Spinal cord (tissue), 10 donors: ENCODE measurements around the gene TRIM61. TPM values are rescaled to one million over a fixed set of nuclear protein-coding genes. Genes with fewer than 3 reads are reported as not detected.
A peak's percentile ranks its signal among the peaks of the same experiment; 100 is the strongest.
"Not testable (repeated sequence)": the region's sequence is repeated elsewhere in the genome, so short reads cannot be mapped to it uniquely, and the experiment has no call there.

Source experiments
- DNase-seq, 6 donors: peaks; one replicate each; pipeline versions ENCODE4 v3.0.0 to v3.0.0-alpha.2; 2013 to 2015; ENCODE audit warnings: low spot score in 6 of 6, low read depth in 4 of 6
- H3K27ac ChIP-seq: one replicate; pipeline ENCODE4 v1.5.1; 2013; ENCODE audit warnings: low read depth, low read length, control low read depth
- H3K27me3 ChIP-seq: one replicate; pipeline ENCODE4 v1.6.1; 2013; ENCODE audit warnings: low read length; ENCODE audit not compliant: control insufficient read depth, insufficient read depth
- H3K36me3 ChIP-seq: one replicate; pipeline ENCODE4 v1.6.1; 2013; ENCODE audit warnings: low read length; ENCODE audit not compliant: control insufficient read depth, insufficient read depth
- H3K4me1 ChIP-seq: one replicate; pipeline ENCODE4 v1.6.1; 2013; ENCODE audit warnings: low read length; ENCODE audit not compliant: control insufficient read depth, insufficient read depth
- H3K4me3 ChIP-seq: one replicate; pipeline ENCODE4 v1.5.1; 2013; ENCODE audit warnings: low read depth, low read length, control low read depth
- H3K9me3 ChIP-seq: one replicate; pipeline ENCODE4 v1.6.1; 2013; ENCODE audit warnings: low read length; ENCODE audit not compliant: control insufficient read depth, insufficient read depth
- WGBS: methylation state at CpG from one replicate; pipeline ENCODE4 v1.1.5; 2013; ENCODE audit warnings: missing lambda C conversion rate; ENCODE audit not compliant: insufficient coverage; 5-methylcytosine and 5-hydroxymethylcytosine counted together
- polyA plus RNA-seq, 2 donors: library from polyadenylated mRNA; unstranded; fragments of 120-200 nt; gene quantifications; one replicate each; pipeline ENCODE4 v1.2.1, GENCODE V29; 2013; ENCODE audit not compliant: insufficient read length in 2 of 2
- total RNA-seq, 2 donors: library from RNA; depleted of rRNA in 1 of 2; stranded (reverse); fragments of 120-200 nt in 1 of 2; fragments of >200 nt in 1 of 2; gene quantifications; one replicate each; pipeline versions ENCODE4 v1.2.3 to v1.2.4, GENCODE V29; 2013 to 2014
- donor health status: healthy.

TRIM61 gene
- total and polyA plus RNA-seq, 4 donors: 3.0 to 3.9 (median 3.4) TPM

- DNase-seq: no peak
- Histone ChIP-seq H3K27ac (no peak overlapping the region), H3K9me3 (no peaks in the 10 kb centered on the region), H3K4me3 (no peak overlapping the region), H3K27me3 (no peaks in the 10 kb centered on the region), H3K4me1 (no peaks in the 10 kb centered on the region), H3K36me3 (no peaks in the 10 kb centered on the region)
- WGBS: 74% methylated on average over 5 of the region's 5 CpGs
These were observed 29.4 kb upstream of the TRIM61 start for GRCh38 chr4:165006886-165007285.

- Histone ChIP-seq H3K4me1 (no peaks in the 10 kb centered on the region), H3K36me3 (no peaks in the 10 kb centered on the region), H3K4me3 (no peak overlapping the region), H3K9me3 (no peaks in the 10 kb centered on the region), H3K27me3 (no peaks in the 10 kb centered on the region), H3K27ac (no peak overlapping the region)
- DNase-seq: no peak
- WGBS: 88% methylated on average over 9 of the region's 9 CpGs
These were observed 29.0 kb upstream of the TRIM61 start for GRCh38 chr4:165006456-165006855.

- Histone ChIP-seq H3K36me3 (no peaks in the 10 kb centered on the region), H3K27ac (no peak overlapping the region), H3K9me3 (no peaks in the 10 kb centered on the region), H3K4me3 (no peak overlapping the region), H3K4me1 (no peaks in the 10 kb centered on the region), H3K27me3 (no peaks in the 10 kb centered on the region)
- DNase-seq: peak in 1 of 6 donors; percentile 30
- WGBS: 90% methylated on average over 4 of the region's 6 CpGs
These were observed 28.0 kb upstream of the TRIM61 start for GRCh38 chr4:165005352-165005925.

GRCh38 chr4:165001957-165002356 lies 24.5 kb upstream of the TRIM61 start:
- not testable (repeated sequence) for H3K36me3 ChIP-seq, DNase-seq, H3K27me3 ChIP-seq, H3K9me3 ChIP-seq, H3K27ac ChIP-seq, H3K4me3 ChIP-seq, H3K4me1 ChIP-seq
- no CpG with 5 or more reads among the region's 4 CpGs for WGBS

GRCh38 chr4:164998526-164999080 lies 21.1 kb upstream of the TRIM61 start:
- not testable (repeated sequence) for H3K27me3 ChIP-seq, H3K4me1 ChIP-seq, H3K27ac ChIP-seq, H3K9me3 ChIP-seq, H3K36me3 ChIP-seq, H3K4me3 ChIP-seq
- 40% methylated on average over 1 of the region's 2 CpGs for WGBS
- DNase-seq: peak in 2 of 6 donors; percentile 29 to 70

- Histone ChIP-seq H3K36me3 (no peaks in the 10 kb centered on the region), H3K27ac (no peak overlapping the region), H3K27me3 (no peaks in the 10 kb centered on the region), H3K4me3 (no peak overlapping the region), H3K4me1 (peaks cover 3% of the 10 kb centered on the region), H3K9me3 (no peaks in the 10 kb centered on the region)
- peak in 2 of 6 donors; percentile 78 to 81 for DNase-seq
- WGBS: 52% methylated on average over 6 of the region's 6 CpGs
These were observed 20.5 kb upstream of the TRIM61 start for GRCh38 chr4:164997941-164998340.

- Histone ChIP-seq H3K4me1 (peaks cover 3% of the 10 kb centered on the region), H3K9me3 (no peaks in the 10 kb centered on the region), H3K27ac (no peak overlapping the region), H3K27me3 (no peaks in the 10 kb centered on the region), H3K4me3 (no peak overlapping the region), H3K36me3 (no peaks in the 10 kb centered on the region)
- no CpG with 5 or more reads among the region's 2 CpGs for WGBS
- no peak for DNase-seq
These were observed 19.9 kb upstream of the TRIM61 start for GRCh38 chr4:164997324-164997723.

- 83% methylated on average over 2 of the region's 6 CpGs for WGBS
- not testable (repeated sequence) for H3K36me3 ChIP-seq, DNase-seq
These were observed 18.7 kb upstream of the TRIM61 start for GRCh38 chr4:164996123-164996522.

GRCh38 chr4:164990786-164991185 lies 13.3 kb upstream of the TRIM61 start:
- DNase-seq, H3K4me1 ChIP-seq, H3K4me3 ChIP-seq, H3K36me3 ChIP-seq, H3K27me3 ChIP-seq, H3K27ac ChIP-seq, H3K9me3 ChIP-seq: not testable (repeated sequence)
- WGBS: 89% methylated on average over 9 of the region's 10 CpGs

More at GRCh38 chr4:164996123-164996522, 18.7 kb upstream of the TRIM61 start:
- H3K27ac ChIP-seq, H3K9me3 ChIP-seq, H3K4me1 ChIP-seq, H3K27me3 ChIP-seq, H3K4me3 ChIP-seq: not testable (repeated sequence)

- Histone ChIP-seq H3K27ac (no peak overlapping the region), H3K9me3 (no peaks in the 10 kb centered on the region), H3K4me3 (no peak overlapping the region), H3K36me3 (no peaks in the 10 kb centered on the region), H3K4me1 (no peaks in the 10 kb centered on the region), H3K27me3 (no peaks in the 10 kb centered on the region)
- DNase-seq: no peak
- WGBS: no CpG with 5 or more reads among the region's 2 CpGs
These were observed 12.0 kb upstream of the TRIM61 start for GRCh38 chr4:164989471-164989870.
